WTC11 (cell line): ENCODE measurements around the gene KIAA1958. TPM values are rescaled to one million over a fixed set of nuclear protein-coding genes. Genes with fewer than 3 reads are reported as not detected.

ENCODE experiments used
- ATAC-seq: fragments of 200-7000 bp; cut with Tn5 transposase; 2 replicates; pipeline ENCODE4 v1.10.0; 2021; ENCODE audit warnings: mild to moderate bottlenecking, moderate library complexity
- CTCF ChIA-PET: fragments of 300-600 bp; sonication (Branson Sonifier 250); formaldehyde crosslinking; loops from one replicate; lab custom pipeline; 2021; ENCODE audit warnings: antibody characterized with exemption; lab: Charles Lee
- POLR2A ChIA-PET: fragments of 350-600 bp; sonication (Branson Sonifier 250); formaldehyde crosslinking; loops from one replicate; lab custom pipeline; 2021; ENCODE audit warnings: antibody characterized with exemption; lab: Charles Lee
- DNase-seq: peaks from one replicate; pipeline ENCODE4 v3.0.0; 2021; ENCODE audit warnings: low spot score
- H3K27ac Mint-ChIP-seq: 2 replicates; pipeline ENCODE4 v1.8.0; 2021; ENCODE audit warnings: mixed read lengths
- H3K27me3 Mint-ChIP-seq: 2 replicates; pipeline ENCODE4 v1.8.0; 2021; ENCODE audit warnings: low read depth, mild to moderate bottlenecking, moderate library complexity, mixed read lengths
- H3K36me3 Mint-ChIP-seq: 2 replicates; pipeline ENCODE4 v1.8.0; 2021; ENCODE audit warnings: mixed read lengths
- H3K4me1 Mint-ChIP-seq: 2 replicates; pipeline ENCODE4 v1.8.0; 2022; ENCODE audit warnings: mixed read lengths
- H3K4me3 Mint-ChIP-seq: 2 replicates; pipeline ENCODE4 v1.8.0; 2021; ENCODE audit warnings: mild to moderate bottlenecking, moderate library complexity, mixed read lengths
- H3K9me3 Mint-ChIP-seq: 2 replicates; pipeline ENCODE4 v1.8.0; 2021; ENCODE audit warnings: mixed read lengths
- CREM ChIP-seq: sonication (generic); formaldehyde crosslinking; IDR thresholded peaks from 2 replicates; pipeline ENCODE4 v1.8.1; 2022; ENCODE audit warnings: mild to moderate bottlenecking, missing genetic modification reagents, moderate library complexity
- FOXP1 ChIP-seq: sonication (generic); formaldehyde crosslinking; IDR thresholded peaks from 2 replicates; pipeline ENCODE4 v1.8.0; 2022; ENCODE audit warnings: missing genetic modification reagents, mild to moderate bottlenecking, moderate library complexity, borderline replicate concordance
- JAZF1 ChIP-seq: fragments of 250-450 bp; sonication (Bioruptor Pico); IDR thresholded peaks from 2 replicates; pipeline ENCODE4 v1.9.0; 2021; ENCODE audit warnings: moderate library complexity, mild to moderate bottlenecking, inconsistent platforms
- NFATC4 ChIP-seq: fragments of 250-450 bp; sonication (Bioruptor Pico); IDR thresholded peaks from 2 replicates; pipeline ENCODE4 v1.9.0; 2021; ENCODE audit warnings: mild to moderate bottlenecking
- NFE2L1 ChIP-seq: sonication (generic); formaldehyde crosslinking; IDR thresholded peaks from 2 replicates; pipeline ENCODE4 v1.8.1; 2023; ENCODE audit warnings: missing genetic modification reagents
- RORB ChIP-seq: fragments of 250-450 bp; sonication (Bioruptor Pico); IDR thresholded peaks from 2 replicates; pipeline ENCODE4 v1.9.0; 2021; ENCODE audit warnings: mild to moderate bottlenecking
- SMAD4 ChIP-seq: sonication (generic); formaldehyde crosslinking; IDR thresholded peaks from 2 replicates; pipeline ENCODE4 v1.8.0; 2022; ENCODE audit warnings: mild to moderate bottlenecking, missing genetic modification reagents
- SOX15 ChIP-seq: fragments of 250-450 bp; sonication (Bioruptor Pico); IDR thresholded peaks from 2 replicates; pipeline ENCODE4 v1.9.0; 2021; ENCODE audit warnings: mild to moderate bottlenecking
- ZNF121 ChIP-seq: sonication (generic); formaldehyde crosslinking; IDR thresholded peaks from 2 replicates; pipeline ENCODE4 v1.8.0; 2023; ENCODE audit warnings: missing genetic modification reagents
- ZNF671 ChIP-seq: fragments of 250-450 bp; sonication (Bioruptor Pico); IDR thresholded peaks from 2 replicates; pipeline ENCODE4 v1.8.0; 2021; ENCODE audit warnings: mild to moderate bottlenecking
- total RNA-seq: library from RNA; stranded (reverse); gene quantifications from 3 replicates; pipeline ENCODE4 v1.2.3, GENCODE V29; 2021
- TF ChIP-seq, protein P1 (sequence below): sonication (generic); formaldehyde crosslinking; IDR thresholded peaks from 2 replicates; pipeline ENCODE4 v1.8.1; 2023; ENCODE audit warnings: mild to moderate bottlenecking, missing genetic modification reagents, borderline replicate concordance
- TF ChIP-seq, protein P2 (sequence below): sonication (generic); formaldehyde crosslinking; IDR thresholded peaks from 2 replicates; pipeline ENCODE4 v1.8.1; 2022; ENCODE audit warnings: low read depth, missing genetic modification reagents, borderline replicate concordance
- TF ChIP-seq, protein P3 (sequence below): fragments of 250-450 bp; sonication (Bioruptor Pico); IDR thresholded peaks from 2 replicates; pipeline ENCODE4 v1.9.0; 2021; ENCODE audit warnings: mild to moderate bottlenecking
- TF ChIP-seq, protein P4 (sequence below): sonication (generic); formaldehyde crosslinking; IDR thresholded peaks from 2 replicates; pipeline ENCODE4 v1.8.1; 2022; ENCODE audit warnings: low read depth, mild to moderate bottlenecking, moderate library complexity, missing genetic modification reagents, borderline replicate concordance
- TF ChIP-seq, protein P5 (sequence below): sonication (generic); formaldehyde crosslinking; conservative IDR thresholded peaks from 2 replicates; pipeline ENCODE4 v1.8.1; 2023; ENCODE audit warnings: mild to moderate bottlenecking, low read depth, missing genetic modification reagents, moderate library complexity
- TF ChIP-seq, protein P6 (sequence below): sonication (generic); formaldehyde crosslinking; IDR thresholded peaks from 2 replicates; pipeline ENCODE4 v1.8.1; 2023; ENCODE audit warnings: mild to moderate bottlenecking, missing genetic modification reagents, moderate library complexity
- TF ChIP-seq, protein P7 (sequence below): sonication (generic); formaldehyde crosslinking; IDR thresholded peaks from 2 replicates; pipeline ENCODE4 v1.8.1; 2022; ENCODE audit warnings: mild to moderate bottlenecking, moderate library complexity, missing genetic modification reagents

The KIAA1958 gene
- total RNA-seq, 1 experiment from 2014 or later = 41.0 TPM

DNA sequence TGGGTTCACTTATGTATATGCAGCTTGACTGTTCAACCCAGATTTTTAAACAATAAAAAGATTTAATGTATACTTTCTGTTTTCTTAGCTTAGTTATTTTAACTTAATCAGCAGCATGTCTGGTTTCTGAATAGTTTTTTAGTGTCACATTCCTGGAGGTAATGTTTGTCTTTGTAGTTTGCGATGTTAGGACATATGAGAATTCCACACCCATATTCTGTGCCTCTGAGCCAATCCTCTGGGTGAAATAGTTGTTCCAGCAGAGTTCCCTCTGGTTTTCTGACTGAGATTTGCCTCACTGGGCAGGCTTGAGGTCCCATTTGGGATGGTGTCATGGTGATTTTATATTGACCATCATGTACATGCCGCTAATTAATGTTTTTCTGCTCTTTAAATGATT lies 182.7 kb downstream of the KIAA1958 start (continued):
- TF ChIP-seq, protein P1, sequence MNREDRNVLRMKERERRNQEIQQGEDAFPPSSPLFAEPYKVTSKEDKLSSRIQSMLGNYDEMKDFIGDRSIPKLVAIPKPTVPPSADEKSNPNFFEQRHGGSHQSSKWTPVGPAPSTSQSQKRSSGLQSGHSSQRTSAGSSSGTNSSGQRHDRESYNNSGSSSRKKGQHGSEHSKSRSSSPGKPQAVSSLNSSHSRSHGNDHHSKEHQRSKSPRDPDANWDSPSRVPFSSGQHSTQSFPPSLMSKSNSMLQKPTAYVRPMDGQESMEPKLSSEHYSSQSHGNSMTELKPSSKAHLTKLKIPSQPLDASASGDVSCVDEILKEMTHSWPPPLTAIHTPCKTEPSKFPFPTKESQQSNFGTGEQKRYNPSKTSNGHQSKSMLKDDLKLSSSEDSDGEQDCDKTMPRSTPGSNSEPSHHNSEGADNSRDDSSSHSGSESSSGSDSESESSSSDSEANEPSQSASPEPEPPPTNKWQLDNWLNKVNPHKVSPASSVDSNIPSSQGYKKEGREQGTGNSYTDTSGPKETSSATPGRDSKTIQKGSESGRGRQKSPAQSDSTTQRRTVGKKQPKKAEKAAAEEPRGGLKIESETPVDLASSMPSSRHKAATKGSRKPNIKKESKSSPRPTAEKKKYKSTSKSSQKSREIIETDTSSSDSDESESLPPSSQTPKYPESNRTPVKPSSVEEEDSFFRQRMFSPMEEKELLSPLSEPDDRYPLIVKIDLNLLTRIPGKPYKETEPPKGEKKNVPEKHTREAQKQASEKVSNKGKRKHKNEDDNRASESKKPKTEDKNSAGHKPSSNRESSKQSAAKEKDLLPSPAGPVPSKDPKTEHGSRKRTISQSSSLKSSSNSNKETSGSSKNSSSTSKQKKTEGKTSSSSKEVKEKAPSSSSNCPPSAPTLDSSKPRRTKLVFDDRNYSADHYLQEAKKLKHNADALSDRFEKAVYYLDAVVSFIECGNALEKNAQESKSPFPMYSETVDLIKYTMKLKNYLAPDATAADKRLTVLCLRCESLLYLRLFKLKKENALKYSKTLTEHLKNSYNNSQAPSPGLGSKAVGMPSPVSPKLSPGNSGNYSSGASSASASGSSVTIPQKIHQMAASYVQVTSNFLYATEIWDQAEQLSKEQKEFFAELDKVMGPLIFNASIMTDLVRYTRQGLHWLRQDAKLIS (CRISPR knock-in tag) = no peak
- no peak for TF ChIP-seq CREM (CRISPR knock-in tag)
- TF ChIP-seq, protein P2, sequence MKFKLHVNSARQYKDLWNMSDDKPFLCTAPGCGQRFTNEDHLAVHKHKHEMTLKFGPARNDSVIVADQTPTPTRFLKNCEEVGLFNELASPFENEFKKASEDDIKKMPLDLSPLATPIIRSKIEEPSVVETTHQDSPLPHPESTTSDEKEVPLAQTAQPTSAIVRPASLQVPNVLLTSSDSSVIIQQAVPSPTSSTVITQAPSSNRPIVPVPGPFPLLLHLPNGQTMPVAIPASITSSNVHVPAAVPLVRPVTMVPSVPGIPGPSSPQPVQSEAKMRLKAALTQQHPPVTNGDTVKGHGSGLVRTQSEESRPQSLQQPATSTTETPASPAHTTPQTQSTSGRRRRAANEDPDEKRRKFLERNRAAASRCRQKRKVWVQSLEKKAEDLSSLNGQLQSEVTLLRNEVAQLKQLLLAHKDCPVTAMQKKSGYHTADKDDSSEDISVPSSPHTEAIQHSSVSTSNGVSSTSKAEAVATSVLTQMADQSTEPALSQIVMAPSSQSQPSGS (CRISPR knock-in tag) = no peak
- TF ChIP-seq, protein P3, sequence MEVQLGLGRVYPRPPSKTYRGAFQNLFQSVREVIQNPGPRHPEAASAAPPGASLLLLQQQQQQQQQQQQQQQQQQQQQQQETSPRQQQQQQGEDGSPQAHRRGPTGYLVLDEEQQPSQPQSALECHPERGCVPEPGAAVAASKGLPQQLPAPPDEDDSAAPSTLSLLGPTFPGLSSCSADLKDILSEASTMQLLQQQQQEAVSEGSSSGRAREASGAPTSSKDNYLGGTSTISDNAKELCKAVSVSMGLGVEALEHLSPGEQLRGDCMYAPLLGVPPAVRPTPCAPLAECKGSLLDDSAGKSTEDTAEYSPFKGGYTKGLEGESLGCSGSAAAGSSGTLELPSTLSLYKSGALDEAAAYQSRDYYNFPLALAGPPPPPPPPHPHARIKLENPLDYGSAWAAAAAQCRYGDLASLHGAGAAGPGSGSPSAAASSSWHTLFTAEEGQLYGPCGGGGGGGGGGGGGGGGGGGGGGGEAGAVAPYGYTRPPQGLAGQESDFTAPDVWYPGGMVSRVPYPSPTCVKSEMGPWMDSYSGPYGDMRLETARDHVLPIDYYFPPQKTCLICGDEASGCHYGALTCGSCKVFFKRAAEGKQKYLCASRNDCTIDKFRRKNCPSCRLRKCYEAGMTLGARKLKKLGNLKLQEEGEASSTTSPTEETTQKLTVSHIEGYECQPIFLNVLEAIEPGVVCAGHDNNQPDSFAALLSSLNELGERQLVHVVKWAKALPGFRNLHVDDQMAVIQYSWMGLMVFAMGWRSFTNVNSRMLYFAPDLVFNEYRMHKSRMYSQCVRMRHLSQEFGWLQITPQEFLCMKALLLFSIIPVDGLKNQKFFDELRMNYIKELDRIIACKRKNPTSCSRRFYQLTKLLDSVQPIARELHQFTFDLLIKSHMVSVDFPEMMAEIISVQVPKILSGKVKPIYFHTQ (CRISPR knock-in tag) = no peak
- TF ChIP-seq ZNF671 (CRISPR knock-in tag) = no peak
- TF ChIP-seq, all 79 proteins: peak for 0

DNA sequence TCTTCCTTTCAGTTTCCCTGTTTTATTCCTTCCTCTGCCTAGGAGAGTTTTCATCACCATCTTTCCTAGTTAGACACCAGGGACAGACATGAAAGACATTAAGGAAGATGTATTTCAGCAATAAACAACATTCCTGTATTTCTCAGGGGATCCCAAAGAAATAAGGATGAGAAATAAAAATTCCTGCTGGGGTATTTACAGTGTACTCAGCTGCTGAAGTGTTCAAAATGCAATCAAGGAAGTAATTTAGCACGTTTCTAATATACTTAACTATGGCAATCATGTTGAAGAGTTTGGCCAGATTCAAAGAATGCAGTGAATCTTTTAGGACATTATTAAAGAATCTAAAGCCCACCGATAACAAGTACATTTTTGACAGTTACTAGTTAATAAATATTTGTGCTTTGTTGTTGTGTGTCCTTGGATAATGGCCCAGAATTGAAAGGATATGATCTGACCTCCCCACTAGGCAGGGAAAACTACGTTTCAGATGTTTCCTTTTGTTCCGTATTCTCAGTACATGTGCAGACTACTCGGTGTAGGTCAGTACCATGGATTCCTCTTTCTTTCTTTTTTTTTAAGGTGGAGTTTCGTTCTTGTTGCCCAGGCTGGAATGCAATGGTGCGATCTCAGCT lies 184.5 kb downstream of the KIAA1958 start:
- Mint-ChIP-seq H3K4me3 (no peak overlapping the region), H3K36me3 (no peaks in the 10 kb centered on the region), H3K4me1 (peaks cover 9% of the 10 kb centered on the region), H3K9me3 (peaks cover 6% of the 10 kb centered on the region), H3K27me3 (no peaks in the 10 kb centered on the region), H3K27ac (no peak overlapping the region; the same call in 1 of the 2 replicates)
- POLR2A ChIA-PET = no interaction called here
- CTCF ChIA-PET = no interaction called here
- DNase-seq (no peak), ATAC-seq (no peak)
- TF ChIP-seq ZNF121 (no peak), JAZF1 (CRISPR knock-in tag) (no peak), RORB (CRISPR knock-in tag) (no peak), FOXP1 (no peak), NFE2L1 (CRISPR knock-in tag) (no peak), NFATC4 (CRISPR knock-in tag) (no peak), SOX15 (CRISPR knock-in tag) (no peak), SMAD4 (no peak)
- TF ChIP-seq, protein P4, sequence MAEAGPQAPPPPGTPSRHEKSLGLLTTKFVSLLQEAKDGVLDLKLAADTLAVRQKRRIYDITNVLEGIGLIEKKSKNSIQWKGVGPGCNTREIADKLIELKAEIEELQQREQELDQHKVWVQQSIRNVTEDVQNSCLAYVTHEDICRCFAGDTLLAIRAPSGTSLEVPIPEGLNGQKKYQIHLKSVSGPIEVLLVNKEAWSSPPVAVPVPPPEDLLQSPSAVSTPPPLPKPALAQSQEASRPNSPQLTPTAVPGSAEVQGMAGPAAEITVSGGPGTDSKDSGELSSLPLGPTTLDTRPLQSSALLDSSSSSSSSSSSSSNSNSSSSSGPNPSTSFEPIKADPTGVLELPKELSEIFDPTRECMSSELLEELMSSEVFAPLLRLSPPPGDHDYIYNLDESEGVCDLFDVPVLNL = no peak
- TF ChIP-seq, protein P5, sequence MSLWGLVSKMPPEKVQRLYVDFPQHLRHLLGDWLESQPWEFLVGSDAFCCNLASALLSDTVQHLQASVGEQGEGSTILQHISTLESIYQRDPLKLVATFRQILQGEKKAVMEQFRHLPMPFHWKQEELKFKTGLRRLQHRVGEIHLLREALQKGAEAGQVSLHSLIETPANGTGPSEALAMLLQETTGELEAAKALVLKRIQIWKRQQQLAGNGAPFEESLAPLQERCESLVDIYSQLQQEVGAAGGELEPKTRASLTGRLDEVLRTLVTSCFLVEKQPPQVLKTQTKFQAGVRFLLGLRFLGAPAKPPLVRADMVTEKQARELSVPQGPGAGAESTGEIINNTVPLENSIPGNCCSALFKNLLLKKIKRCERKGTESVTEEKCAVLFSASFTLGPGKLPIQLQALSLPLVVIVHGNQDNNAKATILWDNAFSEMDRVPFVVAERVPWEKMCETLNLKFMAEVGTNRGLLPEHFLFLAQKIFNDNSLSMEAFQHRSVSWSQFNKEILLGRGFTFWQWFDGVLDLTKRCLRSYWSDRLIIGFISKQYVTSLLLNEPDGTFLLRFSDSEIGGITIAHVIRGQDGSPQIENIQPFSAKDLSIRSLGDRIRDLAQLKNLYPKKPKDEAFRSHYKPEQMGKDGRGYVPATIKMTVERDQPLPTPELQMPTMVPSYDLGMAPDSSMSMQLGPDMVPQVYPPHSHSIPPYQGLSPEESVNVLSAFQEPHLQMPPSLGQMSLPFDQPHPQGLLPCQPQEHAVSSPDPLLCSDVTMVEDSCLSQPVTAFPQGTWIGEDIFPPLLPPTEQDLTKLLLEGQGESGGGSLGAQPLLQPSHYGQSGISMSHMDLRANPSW (CRISPR knock-in tag) = no peak
- TF ChIP-seq, protein P6, sequence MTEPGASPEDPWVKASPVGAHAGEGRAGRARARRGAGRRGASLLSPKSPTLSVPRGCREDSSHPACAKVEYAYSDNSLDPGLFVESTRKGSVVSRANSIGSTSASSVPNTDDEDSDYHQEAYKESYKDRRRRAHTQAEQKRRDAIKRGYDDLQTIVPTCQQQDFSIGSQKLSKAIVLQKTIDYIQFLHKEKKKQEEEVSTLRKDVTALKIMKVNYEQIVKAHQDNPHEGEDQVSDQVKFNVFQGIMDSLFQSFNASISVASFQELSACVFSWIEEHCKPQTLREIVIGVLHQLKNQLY = no peak
- TF ChIP-seq, protein P7, sequence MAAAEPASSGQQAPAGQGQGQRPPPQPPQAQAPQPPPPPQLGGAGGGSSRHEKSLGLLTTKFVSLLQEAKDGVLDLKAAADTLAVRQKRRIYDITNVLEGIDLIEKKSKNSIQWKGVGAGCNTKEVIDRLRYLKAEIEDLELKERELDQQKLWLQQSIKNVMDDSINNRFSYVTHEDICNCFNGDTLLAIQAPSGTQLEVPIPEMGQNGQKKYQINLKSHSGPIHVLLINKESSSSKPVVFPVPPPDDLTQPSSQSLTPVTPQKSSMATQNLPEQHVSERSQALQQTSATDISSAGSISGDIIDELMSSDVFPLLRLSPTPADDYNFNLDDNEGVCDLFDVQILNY (CRISPR knock-in tag) = no peak
- TF ChIP-seq, protein P1 (CRISPR knock-in tag) = no peak
